Body of pancreas (tissue), 4 donors: ENCODE results near the gene CAPN11. TPM values are rescaled to one million over a fixed set of nuclear protein-coding genes. Genes with fewer than 3 reads are reported as not detected.

Experiments
- ATAC-seq: fragments of 150-250 bp; one replicate; pipeline ENCODE4 v1.9.1; 2016
- DNase-seq, 4 donors: peaks; one replicate each; pipeline ENCODE4 v3.0.0-alpha.2; 2019
- H3K27ac ChIP-seq, 4 donors: fragments of 200-600 bp; sonication (generic); 1 replicate in 3 of 4; 2 replicates in 1 of 4; pipeline versions ENCODE4 v1.5.1 to v1.6.1; 2016 to 2019; ENCODE audit warnings: mild to moderate bottlenecking in 1 of 4, mixed read lengths in 1 of 4, moderate library complexity in 1 of 4
- H3K27me3 ChIP-seq, 2 donors: fragments of 200-600 bp; sonication (generic); one replicate each; pipeline ENCODE4 v1.6.0; 2016; ENCODE audit warnings: mild to moderate bottlenecking in 1 of 2
- H3K36me3 ChIP-seq, 2 donors: fragments of 200-600 bp; sonication (generic); replicated peaks in 1 of 2; 2 replicates each; pipeline ENCODE4 v1.5.1; 2016; ENCODE audit warnings: low read depth in 2 of 2; ENCODE audit not compliant: insufficient read depth in 1 of 2
- H3K4me1 ChIP-seq: fragments of 200-600 bp; sonication (generic); one replicate; pipeline ENCODE4 v1.6.0; 2016
- H3K4me3 ChIP-seq, 2 donors: fragments of 200-600 bp; sonication (generic); 1 replicate in 1 of 2; 2 replicates in 1 of 2; pipeline ENCODE4 v1.5.1; 2016 to 2019
- H3K9me3 ChIP-seq, 3 donors: fragments of 200-600 bp; sonication (generic); 1 replicate in 2 of 3; 2 replicates in 1 of 3; pipeline ENCODE4 v1.5.1; 2016
- CTCF ChIP-seq, 7 experiments: fragments of 450-650 bp in 4 of 7; fragments of 200-600 bp in 3 of 7; sonication (generic) in 3 of 7; IDR thresholded peaks; one replicate each; pipeline ENCODE4 v1.5.1; 2016 to 2019; ENCODE audit warnings: antibody characterized with exemption in 7 of 7
- POLR2A ChIP-seq, 3 donors: fragments of 450-650 bp; IDR thresholded peaks; one replicate each; pipeline ENCODE4 v1.6.1; 2016; ENCODE audit warnings: antibody characterized with exemption in 3 of 3, mild to moderate bottlenecking in 2 of 3
- WGBS, 2 donors: methylation state at CpG; one replicate each; pipeline ENCODE4 v1.1.5; 2017; 5-methylcytosine and 5-hydroxymethylcytosine counted together
- intact Hi-C: fragments of 100-400 bp; cut with DNase I; formaldehyde crosslinking; loops from one replicate; pipeline ENCODE4 v1.15.1; 2023
- total RNA-seq, 2 donors: library from RNA; depleted of rRNA; stranded (reverse); fragments of >200 nt; gene quantifications; one replicate each; pipeline ENCODE4 v1.1.0, GENCODE V29; 2016

Gene CAPN11
- total RNA-seq, 2 donors from 2014 or later = 0.66 TPM; not detected in 1

GRCh38 chr6:44117397-44118128, 41.1 kb upstream of the CAPN11 start:
- Histone ChIP-seq H3K4me1 (peaks cover 56% of the 10 kb centered on the region), H3K27ac (peak overlapping the region in 1 of 4 donors; percentile 54), H3K36me3 (peaks cover 0 to 10% of the 10 kb centered on the region in 2 donors), H3K27me3 (no peaks in the 10 kb centered on the region), H3K4me3 (no peak overlapping the region), H3K9me3 (peaks cover 0 to 4% (median 0%) of the 10 kb centered on the region in 3 donors)
- TF ChIP-seq POLR2A (IDR thresholded peaks at IDR 0.05) (no peak), CTCF (IDR thresholded peaks at IDR 0.05) (no peak)
- intact Hi-C loops = no loop called here
- WGBS, 2 donors = 48 to 51% methylated on average over 6 of the region's 6 CpGs
- peak; percentile 45 for ATAC-seq
- peak; percentile 26 to 70 (median 54) for DNase-seq

GRCh38 chr6:44119704-44120262, 38.8 kb upstream of the CAPN11 start:
- TF ChIP-seq POLR2A (IDR thresholded peaks at IDR 0.05) = no peak
- no peak for TF ChIP-seq CTCF (IDR thresholded peaks at IDR 0.05)
- Histone ChIP-seq H3K27me3 (no peaks in the 10 kb centered on the region), H3K4me3 (no peak overlapping the region), H3K36me3 (no peaks in the 10 kb centered on the region), H3K9me3 (peaks cover 0 to 4% (median 0%) of the 10 kb centered on the region in 3 donors), H3K27ac (peak overlapping the region in 1 of 4 donors; percentile 49), H3K4me1 (peaks cover 78% of the 10 kb centered on the region)
- no peak for ATAC-seq
- no peak for DNase-seq
- intact Hi-C loops = no loop called here
- WGBS, 2 donors = 37 to 41% methylated on average over 5 of the region's 5 CpGs

GRCh38 chr6:44120692-44121443, 37.8 kb upstream of the CAPN11 start:
- peak overlapping the region in 2 of 4 donors; percentile 18 to 49 for H3K27ac ChIP-seq
- no peak for ATAC-seq
- intact Hi-C loops = no loop called here
- H3K9me3 ChIP-seq = peaks cover 0 to 4% (median 0%) of the 10 kb centered on the region in 3 donors
- H3K4me3 ChIP-seq = no peak overlapping the region
- 29 to 37% methylated on average over 4 of the region's 4 CpGs for WGBS, 2 donors
- DNase-seq = no peak
- H3K4me1 ChIP-seq = peaks cover 88% of the 10 kb centered on the region
- H3K36me3 ChIP-seq = no peaks in the 10 kb centered on the region
- H3K27me3 ChIP-seq = no peaks in the 10 kb centered on the region
- TF ChIP-seq CTCF (IDR thresholded peaks at IDR 0.05) (no peak), POLR2A (IDR thresholded peaks at IDR 0.05) (no peak)

- Histone ChIP-seq H3K27me3 (no peaks in the 10 kb centered on the region), H3K27ac (peak overlapping the region in 3 of 4 donors; percentile 4 to 25 (median 8)), H3K4me3 (no peak overlapping the region), H3K9me3 (peaks cover 0 to 4% (median 0%) of the 10 kb centered on the region in 3 donors), H3K36me3 (no peaks in the 10 kb centered on the region), H3K4me1 (peaks cover 79% of the 10 kb centered on the region)
- 50 to 62% methylated on average over 1 of the region's 1 CpG for WGBS, 2 donors
- ATAC-seq = no peak
- intact Hi-C loops = no loop called here
- no peak for TF ChIP-seq POLR2A (IDR thresholded peaks at IDR 0.05)
- no peak for TF ChIP-seq CTCF (IDR thresholded peaks at IDR 0.05)
- no peak for DNase-seq
These were observed 35.8 kb upstream of the CAPN11 start for GRCh38 chr6:44122801-44123200.
